ENCODE measurements around the gene RNF212. TPM values are rescaled to one million over a fixed set of nuclear protein-coding genes. Genes with fewer than 3 reads are reported as not detected.

Gene RNF212
- total and polyA plus RNA-seq, 2 of the 13 experiments (the other 11 are each of a cell fraction or from before 2014, with no cell fraction given) = not detected

GRCh38 chr4:1072830-1073446 lies 40.4 kb downstream of the RNF212 start (continued):
- TF ChIP-seq FOSL2 (CRISPR knock-in tag; IDR thresholded peaks at IDR 0.05) (peak; percentile 48; the same call in 1 of the 2 replicates), ZNF580 (CRISPR knock-in tag; IDR thresholded peaks at IDR 0.05; ENCODE audit: borderline replicate concordance, low read depth) (no peak), KDM5A (IDR thresholded peaks at IDR 0.05; ENCODE audit: borderline replicate concordance, low read length) (no peak), ZNF446 (CRISPR knock-in tag; IDR thresholded peaks at IDR 0.05) (no peak), ERF (CRISPR knock-in tag; IDR thresholded peaks at IDR 0.05) (0 out of 2 replicates have a peak, but pooled peaks have one; percentile 33), ETV5 (CRISPR knock-in tag; IDR thresholded peaks at IDR 0.05; ENCODE audit: borderline replicate concordance) (peak; percentile 76), ATRX (CRISPR knock-in tag; IDR thresholded peaks at IDR 0.05; ENCODE audit: borderline replicate concordance) (no peak), RFXANK (CRISPR knock-in tag; IDR thresholded peaks at IDR 0.05) (no peak)

- TF ChIP-seq SOX6 (IDR thresholded peaks at IDR 0.05) (no peak), SOX6 (CRISPR knock-in tag; IDR thresholded peaks at IDR 0.05) (no peak), ZSCAN30 (CRISPR knock-in tag; IDR thresholded peaks at IDR 0.05) (no peak), MED8 (CRISPR knock-in tag; IDR thresholded peaks at IDR 0.05; ENCODE audit: insufficient replicate concordance) (no peak), ZNF773 (CRISPR knock-in tag; IDR thresholded peaks at IDR 0.05; ENCODE audit: borderline replicate concordance) (no peak), USF2 (IDR thresholded peaks at IDR 0.05; ENCODE audit: low read depth, low read length) (peak; percentile 85), USF2 (CRISPR knock-in tag; IDR thresholded peaks at IDR 0.05; ENCODE audit: borderline replicate concordance) (no peak), RAD51 (IDR thresholded peaks at IDR 0.05; ENCODE audit: borderline replicate concordance) (peak; percentile 86), DNMT1 (CRISPR knock-in tag; IDR thresholded peaks at IDR 0.05) (no peak), ZNF350 (CRISPR knock-in tag; IDR thresholded peaks at IDR 0.05; ENCODE audit: borderline replicate concordance, low read depth) (no peak), ATF7-NPFF (CRISPR knock-in tag; IDR thresholded peaks at IDR 0.05; ENCODE audit: low read depth) (no peak)
- POLR2A ChIA-PET = no interaction called here
- Histone ChIP-seq H3K9me3 (ENCODE audit: low read length) (no peaks in the 10 kb centered on the region), H3K27me3 (ENCODE audit: control insufficient read depth in 1 of 2, insufficient read depth in 2 of 2, low read length in 2 of 2) (peaks cover 1 to 33% of the 10 kb centered on the region in 2 experiments; a peak in 3 of 5 replicates), H4K20me1 (ENCODE audit: insufficient read depth, low read length) (no peaks in the 10 kb centered on the region), H3K79me2 (ENCODE audit: insufficient read depth, low read length) (no peaks in the 10 kb centered on the region), H3K4me2 (ENCODE audit: low read depth, low read length) (no peak overlapping the region), H3K4me3 (replicated peaks in 1 of 3; ENCODE audit: insufficient read depth in 1 of 3, low read depth in 2 of 3, low read length in 3 of 3) (no peak overlapping the region), H3K4me1 (ENCODE audit: insufficient read depth, low read length) (peaks cover 19% of the 10 kb centered on the region), H3K36me3 (replicated peaks in 1 of 2; ENCODE audit: control insufficient read depth in 1 of 2, insufficient read depth in 2 of 2, low read length in 2 of 2) (no peaks in the 10 kb centered on the region), H3K27ac (ENCODE audit: extremely low read length, insufficient read depth, low read length) (no peak overlapping the region), H2AFZ (ENCODE audit: low read length) (no peak overlapping the region), H3K9ac (ENCODE audit: insufficient read depth, low read depth, low read length) (no peak overlapping the region)
- BruUV-seq (replicated peaks) = no TSS peak
- CTCF ChIA-PET (ENCODE audit: low intra/inter-chr PET ratio, low total read pairs) = no interaction called here
- intact Hi-C loops (cut with micrococcal nuclease; ENCODE audit: unreplicated experiment) = no loop called here
- in situ Hi-C loops (cut with HindIII; ENCODE audit: extremely low pct_ligation_motif_present, low pct_unique_long_range_greater_than_20kb) = no loop called here
- ATAC-seq (no peak), FAIRE-seq (no peak), DNase-seq (ENCODE audit: low spot score) (no peak)
- 34% methylated on average over 7 of the region's 7 CpGs for WGBS (ENCODE audit: low lambda C conversion rate)
Observed at GRCh38 chr4:1069394-1069793, 44.0 kb downstream of the RNF212 start.

Data from HepG2 (cell line).